Activated CD8-positive, alpha-beta T cell treated with anti-CD3 and anti-CD28 coated beads for 36 hours (primary cell): ENCODE results near the gene RNF112. TPM values are rescaled to one million over a fixed set of nuclear protein-coding genes. Genes with fewer than 3 reads are reported as not detected.

Experiments used
- ATAC-seq: fragments of 200-7000 bp; cut with Tn5 transposase; one replicate; pipeline ENCODE4 v1.10.0; 2021; ENCODE audit warnings: mild to moderate bottlenecking, moderate library complexity
- CTCF ChIA-PET: fragments of 350-600 bp; sonication (Branson Sonifier 250); formaldehyde crosslinking; loops from one replicate; lab custom pipeline; 2021; ENCODE audit warnings: antibody characterized with exemption; lab: Charles Lee
- POLR2A ChIA-PET: fragments of 350-600 bp; sonication (Branson Sonifier 250); formaldehyde crosslinking; loops from one replicate; lab custom pipeline; 2021; ENCODE audit warnings: antibody characterized with exemption; lab: Charles Lee
- DNase-seq: peaks from one replicate; pipeline ENCODE4 v3.0.0-alpha.2; 2020
- H3K27ac Mint-ChIP-seq: one replicate; pipeline ENCODE4 v1.8.0; 2021; ENCODE audit warnings: mild to moderate bottlenecking, mixed read lengths
- H3K27me3 Mint-ChIP-seq: one replicate; pipeline ENCODE4 v1.8.0; 2021; ENCODE audit warnings: mixed read lengths
- H3K36me3 Mint-ChIP-seq: one replicate; pipeline ENCODE4 v1.8.0; 2021; ENCODE audit warnings: low read depth, mixed read lengths
- H3K4me1 Mint-ChIP-seq: one replicate; pipeline ENCODE4 v1.8.0; 2021; ENCODE audit warnings: low read depth, mixed read lengths
- H3K4me3 Mint-ChIP-seq: one replicate; pipeline ENCODE4 v1.8.0; 2021; ENCODE audit warnings: mild to moderate bottlenecking, moderate library complexity, mixed read lengths
- H3K9me3 Mint-ChIP-seq: one replicate; pipeline ENCODE4 v1.8.0; 2021; ENCODE audit warnings: mixed read lengths
- CTCF ChIP-seq: fragments of 200-600 bp; IDR thresholded peaks from one replicate; pipeline ENCODE4 v1.8.0; 2022; ENCODE audit warnings: antibody characterized with exemption, mild to moderate bottlenecking
- intact Hi-C: fragments of 100-400 bp; cut with micrococcal nuclease; formaldehyde crosslinking; loops from one replicate; pipeline ENCODE4 v1.10.0; 2022
- total RNA-seq, 2 experiments: library from RNA; stranded (reverse); gene quantifications; one replicate each; pipeline ENCODE4 v1.2.3, GENCODE V29; 2021

The RNF112 gene
- total RNA-seq, 2 experiments from 2014 or later: 0.34 to 0.63 TPM

- CTCF ChIA-PET: interaction anchor here (2.3 kb wide), 1 partner anchor 55 kb away, joined by 6 read pairs; no protein-coding TSS in a partner anchor
- no peak for ATAC-seq
Measured at GRCh38 chr17:19392303-19392702, 18.7 kb upstream of the RNF112 start.

GRCh38 chr17:19397556-19398041, 13.4 kb upstream of the RNF112 start:
- ATAC-seq: no peak

More at GRCh38 chr17:19392303-19392702, 18.7 kb upstream of the RNF112 start:
- DNase-seq: no peak
- Mint-ChIP-seq H3K4me3 (no peak overlapping the region), H3K9me3 (no peaks in the 10 kb centered on the region), H3K4me1 (peaks cover 8% of the 10 kb centered on the region), H3K27me3 (no peaks in the 10 kb centered on the region), H3K36me3 (no peaks in the 10 kb centered on the region), H3K27ac (no peak overlapping the region)
- POLR2A ChIA-PET: interaction anchor here (1.0 kb wide), 1 partner anchor 9 kb away, joined by 3 read pairs; no protein-coding TSS in a partner anchor
- no peak for TF ChIP-seq CTCF
- intact Hi-C loops: no loop called here

GRCh38 chr17:19398301-19399181, 12.5 kb upstream of the RNF112 start:
- H3K4me3 Mint-ChIP-seq: no peak overlapping the region

More at GRCh38 chr17:19397556-19398041, 13.4 kb upstream of the RNF112 start:
- ChIA-PET POLR2A (interaction anchor here (0.5 kb wide), 1 partner anchor 24 kb away, joined by 3 read pairs; no protein-coding TSS in a partner anchor), CTCF (interaction anchor here (0.7 kb wide), 1 partner anchor 50 kb away, joined by 3 read pairs; no protein-coding TSS in a partner anchor)
- H3K36me3 Mint-ChIP-seq: no peaks in the 10 kb centered on the region
- H3K27ac Mint-ChIP-seq: no peak overlapping the region
- H3K9me3 Mint-ChIP-seq: no peaks in the 10 kb centered on the region
- H3K4me3 Mint-ChIP-seq: no peak overlapping the region
- no peaks in the 10 kb centered on the region for H3K4me1 Mint-ChIP-seq
- intact Hi-C loops: no loop called here
- no peaks in the 10 kb centered on the region for H3K27me3 Mint-ChIP-seq
- DNase-seq: no peak
- TF ChIP-seq CTCF: no peak

DNA sequence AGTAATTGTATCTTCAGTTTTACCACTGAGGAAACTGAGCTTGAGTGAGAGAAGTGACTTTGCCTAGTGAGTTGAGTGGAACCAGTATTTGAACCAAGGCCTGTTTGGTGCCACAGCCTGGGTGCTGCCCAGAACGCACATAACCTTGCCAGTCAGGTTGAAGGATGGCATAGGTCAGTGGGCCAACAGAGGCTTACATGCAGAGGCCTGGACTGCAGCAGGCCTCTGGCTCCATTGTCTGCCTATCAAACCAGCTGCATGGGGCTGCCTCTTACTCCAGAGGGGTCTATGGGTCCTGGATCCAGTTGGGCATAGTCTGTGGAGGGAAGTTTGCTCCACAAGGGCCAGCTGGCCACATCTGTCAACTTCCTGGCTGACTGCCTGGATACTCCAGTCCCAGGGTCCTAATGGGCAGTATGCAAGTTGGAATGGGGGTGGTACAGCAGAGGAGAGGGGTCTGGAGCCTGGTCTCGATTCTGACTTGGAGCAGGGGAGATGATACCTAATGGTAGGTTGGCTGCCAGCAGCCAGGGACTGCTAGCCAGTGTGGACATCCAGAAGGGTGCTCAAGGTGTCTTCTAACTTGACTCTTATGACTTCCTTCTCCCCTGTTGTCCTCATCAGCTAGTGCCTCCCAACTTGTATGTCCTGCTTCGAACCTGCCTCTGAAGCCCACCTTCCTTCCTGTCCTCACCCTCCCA, 11.1 kb upstream of the RNF112 start:
- Mint-ChIP-seq H3K27ac (no peak overlapping the region), H3K36me3 (no peaks in the 10 kb centered on the region), H3K4me1 (no peaks in the 10 kb centered on the region), H3K4me3 (no peak overlapping the region), H3K9me3 (no peaks in the 10 kb centered on the region), H3K27me3 (no peaks in the 10 kb centered on the region)
- DNase-seq: no peak
- intact Hi-C loops: no loop called here
- ATAC-seq: no peak
- ChIA-PET CTCF (interaction anchor here (1.5 kb wide), 1 partner anchor 37 kb away, joined by 4 read pairs; the partner anchor contains the start of gene B9D1), POLR2A (interaction anchor here (1.4 kb wide), 1 partner anchor 21 kb away, joined by 4 read pairs; the partner anchor contains the start of gene MAPK7)
- TF ChIP-seq CTCF: no peak

More at GRCh38 chr17:19398301-19399181, 12.5 kb upstream of the RNF112 start:
- Mint-ChIP-seq H3K27me3 (no peaks in the 10 kb centered on the region), H3K27ac (no peak overlapping the region), H3K4me1 (no peaks in the 10 kb centered on the region), H3K36me3 (no peaks in the 10 kb centered on the region), H3K9me3 (no peaks in the 10 kb centered on the region)
- ChIA-PET CTCF (no interaction called here), POLR2A (interaction anchor here (0.5 to 1.4 kb wide), 2 partner anchors 20 to 25 kb away, joined by 3 to 4 read pairs; partner anchors contain the start of gene MAPK7)
- DNase-seq (no peak), ATAC-seq (no peak)
- intact Hi-C loops: no loop called here
- no peak for TF ChIP-seq CTCF
